ENCODE measurements around the gene NFYC. TPM values are rescaled to one million over a fixed set of nuclear protein-coding genes. Genes with fewer than 3 reads are reported as not detected.

Gene NFYC
- total RNA-seq, 1 donor from 2014 or later, result 32.5 TPM

DNA sequence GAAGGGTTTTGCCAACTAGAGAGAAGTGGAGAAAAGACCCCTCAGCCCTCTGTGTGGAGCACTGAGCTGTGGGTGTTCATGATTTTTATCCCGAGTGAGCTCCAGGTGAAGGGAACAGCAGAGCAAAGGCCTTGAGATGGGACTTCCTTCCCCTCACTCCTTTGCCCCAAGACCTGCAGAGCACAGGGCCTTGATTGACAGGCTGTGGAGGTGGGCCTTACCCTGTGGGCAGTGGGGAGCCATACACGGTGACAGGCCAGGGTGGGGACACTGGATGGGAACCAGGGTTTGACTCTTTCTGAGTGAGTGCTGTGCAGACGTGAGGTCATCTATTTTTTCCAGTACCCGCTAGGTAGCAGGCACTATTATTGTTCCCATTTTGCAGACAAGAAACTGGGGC, 102.5 kb downstream of the NFYC start:
- no peak for DNase-seq (ENCODE audit: extremely low read depth, low read depth, low spot score)

DNA sequence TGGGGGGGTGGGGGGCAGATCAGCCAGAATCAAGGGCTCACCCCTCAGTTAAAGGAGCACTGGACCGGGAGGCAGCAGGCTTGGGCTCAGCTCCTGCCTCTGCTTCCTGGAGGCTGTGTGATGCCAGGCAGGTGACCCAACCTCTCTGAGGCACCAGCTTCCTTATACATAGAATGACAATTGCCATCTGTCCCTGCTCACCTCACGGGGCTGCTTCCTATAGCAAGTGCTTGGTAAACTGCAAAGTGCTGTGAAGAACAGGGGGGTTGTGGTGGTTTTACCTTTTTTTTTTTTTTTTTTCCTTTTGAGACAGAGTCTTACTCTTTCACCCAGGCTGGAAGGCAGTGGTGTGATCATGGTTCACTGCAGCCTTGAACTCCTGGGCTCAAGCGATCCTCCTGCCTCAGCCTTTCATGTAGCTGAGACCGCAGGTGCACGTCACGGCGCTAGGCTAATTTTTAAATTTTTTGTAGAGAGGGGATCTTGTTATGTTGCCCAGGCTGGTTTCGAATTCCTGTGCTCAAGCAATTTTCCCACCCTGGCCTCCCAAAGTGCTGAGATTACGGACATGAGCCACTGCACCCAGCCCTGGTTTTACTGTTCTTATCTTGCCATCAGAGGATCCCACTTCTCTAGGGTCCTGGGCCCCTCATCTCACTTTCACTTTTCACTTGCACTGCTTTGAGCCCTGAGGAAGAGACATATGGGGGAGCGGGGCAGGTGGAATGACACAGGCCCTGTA, 103.6 kb downstream of the NFYC start:
- no peak for DNase-seq (ENCODE audit: extremely low read depth, low read depth, low spot score)

DNA sequence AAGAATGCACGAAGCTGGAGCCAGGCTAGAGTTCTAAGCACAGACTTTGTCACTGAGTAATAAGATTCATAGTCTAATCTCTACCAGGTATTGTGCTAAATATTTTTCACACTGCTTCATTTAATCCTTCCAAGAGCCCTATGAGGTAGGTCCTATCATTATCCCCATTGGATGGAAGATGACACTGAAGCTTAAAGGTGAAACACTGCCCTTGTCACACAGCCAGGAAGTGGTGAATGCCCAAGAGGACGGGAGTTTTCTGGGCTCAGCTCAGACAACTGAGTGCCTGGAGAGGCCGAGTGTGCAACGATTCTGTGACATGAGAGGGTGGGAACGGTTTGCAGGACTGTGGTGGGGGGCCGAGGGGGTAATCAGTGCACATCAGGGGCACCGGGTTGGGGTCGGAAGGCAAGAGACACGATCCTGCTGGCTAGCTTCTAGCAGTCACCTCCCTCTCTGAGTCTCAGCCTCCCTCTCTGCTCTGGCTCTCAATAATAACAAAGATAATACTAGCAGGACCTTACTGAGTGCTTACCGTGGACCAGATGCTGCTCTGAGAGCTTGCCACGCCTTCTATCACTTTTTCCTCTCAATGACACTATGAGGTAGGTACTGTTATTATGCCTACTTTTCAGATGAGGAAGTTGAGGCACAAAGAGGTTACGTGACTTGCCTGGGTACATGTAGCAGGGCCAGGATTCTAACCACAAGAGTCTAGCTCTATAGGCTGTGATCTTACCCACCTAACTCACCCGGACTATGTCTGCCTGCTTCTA, 104.5 kb downstream of the NFYC start:
- no peak for DNase-seq (ENCODE audit: extremely low read depth, low read depth, low spot score)

DNA sequence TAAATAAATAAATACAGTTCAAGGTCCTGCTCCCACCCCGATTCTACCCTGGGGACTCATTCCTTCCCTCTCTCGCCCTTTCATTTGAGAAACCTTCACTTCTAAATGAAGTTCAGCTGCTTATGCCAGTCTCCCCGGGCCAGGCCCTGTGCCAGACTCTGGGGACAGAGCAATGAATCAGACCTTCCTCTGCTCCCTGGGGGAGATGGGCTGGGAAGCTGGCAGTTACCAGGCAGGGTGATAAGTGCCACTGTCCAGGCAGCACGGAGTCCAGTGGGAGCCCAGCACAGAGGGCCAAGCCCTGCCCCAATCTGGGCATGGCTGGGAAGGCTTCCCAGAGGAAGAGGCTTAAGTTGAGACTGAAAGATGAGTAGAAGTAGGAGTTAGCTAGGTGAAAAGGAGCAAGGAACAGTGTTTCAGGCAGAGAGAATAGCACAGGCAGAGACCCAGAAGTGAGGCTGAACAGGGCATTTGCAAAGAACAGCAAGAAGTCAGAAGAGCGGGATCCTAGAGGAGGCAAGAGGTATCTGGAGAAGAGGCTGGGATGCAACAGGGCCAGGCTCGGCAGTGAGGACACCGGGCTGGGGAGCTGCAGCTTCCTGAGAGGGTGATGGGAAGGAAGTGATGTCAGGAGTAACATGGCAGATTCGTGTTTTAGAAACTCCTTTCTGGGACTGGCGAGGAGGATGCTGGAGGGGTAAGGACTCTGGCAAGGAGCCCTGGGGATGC, 105.6 kb downstream of the NFYC start:
- no peak for DNase-seq (ENCODE audit: extremely low read depth, low read depth, low spot score)

DNA sequence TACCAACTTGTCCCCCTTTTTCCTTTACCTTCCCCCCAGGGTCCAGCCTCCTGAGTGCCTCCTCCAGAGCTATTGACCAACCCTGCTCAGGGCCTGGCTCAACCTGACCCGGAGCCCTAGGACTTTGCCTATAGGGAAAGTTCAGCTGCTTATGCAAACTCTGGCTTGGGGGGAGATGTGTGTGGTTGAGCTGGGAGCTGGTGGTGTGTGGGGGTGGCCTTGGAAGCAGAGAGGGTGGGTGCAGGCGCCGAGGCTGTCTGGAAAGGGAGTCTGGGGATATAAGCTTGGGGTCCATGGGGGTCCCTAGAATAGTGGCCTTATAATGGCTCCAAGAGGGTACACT, 106.1 kb downstream of the NFYC start:
- DNase-seq (ENCODE audit: extremely low read depth, low read depth, low spot score), result no peak

DNA sequence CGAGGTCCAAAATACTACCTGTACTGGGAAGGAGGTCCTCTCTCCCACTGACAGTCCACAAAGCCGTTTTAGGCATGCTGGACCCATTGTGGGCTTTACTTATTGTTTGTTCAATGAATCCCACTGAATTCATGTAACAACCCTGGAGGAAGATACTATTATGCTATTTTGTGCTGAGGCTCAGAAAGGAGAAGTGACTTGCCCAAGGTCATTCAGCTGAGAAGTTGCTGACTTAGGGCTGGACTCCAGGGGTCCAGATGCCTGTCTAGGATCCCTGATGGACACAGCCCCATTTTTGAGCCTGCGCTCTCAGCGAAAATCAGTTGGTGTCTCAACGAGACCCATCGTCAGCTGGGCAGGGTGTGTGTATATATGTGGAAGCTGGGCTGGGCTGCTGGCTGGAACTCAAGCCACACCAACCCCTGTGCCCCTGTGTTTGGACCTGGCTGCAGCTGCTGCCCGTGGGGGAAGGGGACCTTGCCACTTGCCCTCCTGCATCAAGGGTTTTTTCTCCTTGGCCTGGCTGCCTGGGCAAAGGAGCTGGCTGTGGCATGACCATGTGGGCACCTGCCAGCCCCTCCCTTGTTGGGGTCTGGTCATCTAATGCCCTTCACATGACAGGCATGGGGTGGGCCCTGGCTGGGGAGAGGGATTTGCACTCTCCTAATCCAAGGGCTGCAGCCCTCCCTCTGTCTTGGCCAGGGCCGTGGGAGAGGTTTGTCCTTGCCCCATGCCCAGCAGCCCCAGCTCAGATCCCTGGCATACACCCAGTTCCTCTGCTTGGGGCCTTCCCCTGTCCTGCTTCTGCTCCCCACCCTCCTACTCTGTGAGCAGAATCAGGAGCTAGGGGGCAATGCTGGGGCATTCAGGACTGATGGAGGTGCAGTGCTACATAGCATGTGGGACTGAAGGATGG, 107.1 kb downstream of the NFYC start:
- DNase-seq (ENCODE audit: extremely low read depth, low read depth, low spot score), result no peak

DNA sequence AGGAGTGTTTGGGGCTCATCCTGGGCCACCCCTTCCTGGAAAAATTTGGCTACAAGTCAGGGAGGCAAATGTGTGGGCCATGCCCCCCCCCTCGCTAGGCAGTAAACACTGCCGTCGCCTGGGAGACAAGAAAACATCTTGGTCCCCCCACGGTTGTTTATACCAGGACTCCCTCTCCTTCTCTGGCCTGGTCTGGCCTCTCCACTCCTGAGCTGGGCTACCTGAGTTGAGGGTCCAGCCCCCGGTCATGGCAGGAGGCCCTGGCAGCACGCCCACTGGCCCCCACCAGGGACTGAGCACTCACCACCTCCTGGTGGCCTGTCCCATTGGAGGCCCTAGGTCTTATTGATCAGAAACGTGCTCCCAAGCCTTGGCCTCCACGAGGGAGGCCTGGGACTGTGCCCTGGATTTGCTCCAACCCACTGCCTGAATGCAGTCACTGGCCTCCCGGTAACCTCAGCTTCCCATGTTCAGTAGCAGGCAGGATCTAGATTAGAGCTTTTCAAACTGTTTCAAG, 107.9 kb downstream of the NFYC start:
- no peak for DNase-seq (ENCODE audit: extremely low read depth, low read depth, low spot score)

DNA sequence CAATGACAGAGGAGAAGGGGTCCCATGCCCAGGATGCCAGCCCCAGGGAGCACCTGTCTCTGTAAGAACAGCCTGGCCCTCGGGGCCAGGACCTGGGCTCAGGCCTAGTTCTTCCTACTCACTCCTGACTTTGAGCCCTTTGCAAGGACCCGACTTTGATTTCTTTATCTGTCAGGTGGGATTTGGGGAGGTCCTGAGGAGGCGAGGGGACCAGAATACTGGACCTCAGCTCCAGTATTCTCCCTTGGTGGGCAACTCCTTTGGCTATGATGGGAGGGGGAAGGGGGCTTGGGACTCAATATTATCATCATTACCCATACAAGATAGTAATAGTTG, 110.2 kb downstream of the NFYC start:
- DNase-seq (ENCODE audit: extremely low read depth, low read depth, low spot score), result no peak

DNA sequence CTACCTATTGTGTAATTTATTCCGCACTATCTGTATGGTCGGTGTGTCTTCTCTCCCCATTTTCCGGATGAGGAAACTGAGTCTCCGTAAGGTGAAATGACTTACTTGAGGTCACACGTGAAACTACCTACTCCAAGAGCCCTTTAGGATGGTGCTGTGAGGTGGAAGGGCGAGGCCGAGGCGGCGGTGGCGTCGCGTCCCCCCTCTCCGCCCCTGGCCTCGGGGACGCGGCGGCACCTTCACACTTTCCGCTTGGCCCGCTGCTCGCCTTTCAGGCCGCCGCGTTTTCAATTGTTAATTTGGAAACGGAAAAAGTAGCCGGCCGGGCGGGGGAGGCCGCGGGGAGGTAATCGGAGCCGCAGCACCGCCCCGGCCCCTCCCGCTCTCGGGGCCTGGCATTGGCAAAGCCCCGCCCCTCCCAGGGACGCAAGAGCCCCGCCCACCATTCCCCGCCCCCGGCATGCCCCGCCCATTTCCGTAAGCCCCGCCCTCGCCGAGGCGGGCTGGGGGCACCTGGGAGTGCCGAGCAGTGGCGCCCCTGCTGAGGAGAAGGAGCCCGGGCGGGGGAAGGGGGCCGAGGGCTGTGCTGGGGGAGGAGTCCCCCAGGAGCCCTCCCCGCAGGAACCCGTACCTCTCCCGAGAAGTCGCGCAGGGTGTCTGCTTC, 110.7 kb downstream of the NFYC start:
- DNase-seq (ENCODE audit: extremely low read depth, low read depth, low spot score), result no peak

DNA sequence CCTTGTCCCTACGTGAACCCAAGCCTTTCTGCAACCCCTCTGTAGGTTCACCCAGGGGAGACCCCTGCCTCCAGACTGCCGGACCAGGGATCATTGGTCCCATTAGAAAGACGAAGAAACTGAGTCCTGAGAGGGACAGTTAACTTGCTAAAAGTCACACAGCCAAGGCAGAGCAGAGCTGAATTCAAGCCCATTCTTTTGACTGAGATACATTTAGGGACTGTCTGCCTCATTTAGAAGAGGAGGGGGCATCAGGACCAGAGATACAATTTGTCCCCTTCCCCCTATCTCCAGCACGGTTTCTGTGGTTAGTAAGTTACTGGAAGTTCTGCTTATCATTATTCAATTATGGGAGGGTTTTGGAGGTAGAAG, 111.2 kb downstream of the NFYC start:
- DNase-seq (ENCODE audit: extremely low read depth, low read depth, low spot score), result no peak

DNA sequence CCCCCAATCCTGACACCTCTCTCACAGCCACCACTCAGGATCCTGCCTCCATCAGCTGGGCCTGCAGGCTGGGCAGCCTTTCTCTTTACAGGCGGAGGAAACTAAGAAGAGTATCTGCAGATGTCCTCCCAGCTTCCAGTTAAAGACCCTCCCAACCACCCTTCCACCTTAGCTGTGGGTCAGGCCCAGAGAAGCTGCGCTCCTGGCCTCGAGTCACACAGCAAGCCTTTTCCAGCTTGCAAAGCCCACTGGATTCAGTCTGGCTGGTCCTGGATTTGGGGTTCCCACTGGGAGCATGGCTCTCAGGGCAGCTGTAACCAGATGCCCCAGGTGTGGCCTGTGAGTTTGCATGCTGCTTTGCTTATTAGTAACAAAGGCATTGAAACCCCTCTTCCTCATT, 111.9 kb downstream of the NFYC start:
- DNase-seq (ENCODE audit: extremely low read depth, low read depth, low spot score), result no peak

DNA sequence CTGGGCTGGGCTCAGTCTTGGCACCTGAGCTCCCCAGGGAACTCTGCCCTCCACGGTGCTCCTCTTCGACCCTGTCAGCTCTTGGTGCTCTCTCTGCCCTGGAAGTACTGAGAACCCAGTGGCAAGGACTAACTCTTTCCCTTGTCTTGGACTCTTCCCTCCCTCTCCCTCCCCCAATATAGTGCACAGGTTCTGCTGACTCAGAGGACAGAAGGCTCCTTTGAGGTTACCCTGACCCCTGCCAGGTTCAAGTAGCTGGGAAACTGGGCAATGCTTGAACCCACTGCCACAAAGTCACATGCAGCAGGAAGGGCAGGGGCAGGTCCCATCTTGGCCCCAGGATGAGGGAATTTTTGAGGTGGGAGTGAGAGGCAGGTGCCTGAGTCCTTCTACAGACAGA, 112.4 kb downstream of the NFYC start:
- no peak for DNase-seq (ENCODE audit: extremely low read depth, low read depth, low spot score)

DNA sequence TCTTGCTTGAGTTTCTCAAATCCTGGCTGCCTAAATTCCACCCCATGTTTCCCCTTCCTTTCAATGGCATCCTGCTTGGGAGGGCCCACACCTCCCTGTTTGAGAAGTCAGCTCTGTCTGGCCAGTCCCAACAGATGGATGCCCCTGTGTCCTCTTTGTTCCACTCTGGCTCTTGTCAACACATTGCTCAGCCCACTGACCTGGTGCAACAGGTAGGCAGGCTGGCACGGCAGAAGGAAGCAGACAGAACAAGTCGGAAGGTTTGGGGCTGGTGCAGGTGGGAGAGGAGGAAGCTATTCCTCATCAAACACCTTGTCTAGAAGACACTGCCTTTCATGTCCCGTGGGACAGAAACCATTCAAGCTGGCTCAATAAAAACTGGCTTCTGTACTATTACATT, 114.7 kb downstream of the NFYC start:
- no peak for DNase-seq (ENCODE audit: extremely low read depth, low read depth, low spot score)

DNA sequence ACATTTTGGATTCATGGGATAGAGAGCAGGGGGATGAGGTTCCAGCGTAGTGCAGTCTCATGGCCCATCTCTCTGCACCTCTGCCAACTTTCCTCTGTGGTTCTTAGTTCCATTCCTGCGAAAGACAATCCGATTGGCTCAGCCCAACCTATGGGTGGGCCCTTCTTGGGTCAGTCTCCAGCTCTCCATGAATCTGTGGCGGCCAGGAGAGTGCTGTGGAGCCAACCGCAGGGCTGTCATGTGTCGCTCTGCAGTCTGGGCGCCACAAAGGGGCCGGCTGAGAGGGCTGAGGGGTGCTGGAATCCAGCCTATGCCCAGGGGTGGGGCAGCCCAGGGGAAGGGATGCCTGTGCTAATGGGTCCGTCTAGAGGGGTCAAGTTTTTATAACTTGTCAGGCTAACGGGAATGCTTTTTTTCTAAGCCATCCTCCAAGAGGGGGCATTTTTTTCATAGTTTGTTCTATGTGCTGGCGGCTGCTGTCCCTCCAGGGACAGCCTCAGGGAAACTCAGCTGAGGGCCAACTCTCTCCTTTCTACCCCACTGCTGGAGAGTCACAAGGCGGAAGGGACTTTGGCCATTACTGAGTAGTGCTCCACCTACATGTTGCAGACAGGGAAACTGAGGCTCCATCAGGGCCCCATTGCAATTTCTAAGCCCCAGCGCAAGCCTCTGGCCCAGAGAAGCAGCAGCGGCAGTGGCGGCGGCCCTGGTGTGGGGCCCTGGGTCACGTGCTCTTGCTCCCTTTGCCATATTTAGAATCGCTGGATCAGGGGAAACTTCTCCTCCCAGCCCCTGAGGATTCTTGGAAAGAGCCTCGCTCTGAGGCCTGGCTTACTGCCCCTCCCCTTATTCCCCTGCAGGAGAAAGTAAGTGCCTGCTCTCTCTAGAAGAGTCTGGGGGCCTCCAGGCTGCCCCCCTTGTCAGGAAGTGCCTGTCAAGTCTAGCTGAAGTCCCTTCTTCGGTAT, 115.5 kb downstream of the NFYC start:
- no peak for DNase-seq (ENCODE audit: extremely low read depth, low read depth, low spot score)

DNA sequence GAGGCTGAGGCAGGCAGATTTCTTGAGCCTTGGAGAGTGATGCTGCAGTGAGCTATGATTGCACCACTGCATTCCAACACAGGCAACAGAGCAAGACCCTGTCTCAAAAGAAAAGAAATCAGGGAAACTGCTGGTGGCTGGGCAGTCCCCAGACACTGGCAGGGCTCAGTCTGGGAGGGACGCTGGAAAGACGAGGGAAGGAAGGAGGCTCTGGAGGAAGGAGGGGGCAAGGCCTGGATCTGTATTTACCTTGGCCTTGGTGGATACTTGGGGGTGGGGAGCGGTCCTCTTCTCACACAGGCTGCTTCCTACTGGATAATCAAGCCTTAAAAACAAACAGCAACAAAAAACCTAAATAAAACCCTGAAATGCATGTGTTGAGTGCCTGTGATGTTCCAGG, 116.5 kb downstream of the NFYC start:
- no peak for DNase-seq (ENCODE audit: extremely low read depth, low read depth, low spot score)

DNA sequence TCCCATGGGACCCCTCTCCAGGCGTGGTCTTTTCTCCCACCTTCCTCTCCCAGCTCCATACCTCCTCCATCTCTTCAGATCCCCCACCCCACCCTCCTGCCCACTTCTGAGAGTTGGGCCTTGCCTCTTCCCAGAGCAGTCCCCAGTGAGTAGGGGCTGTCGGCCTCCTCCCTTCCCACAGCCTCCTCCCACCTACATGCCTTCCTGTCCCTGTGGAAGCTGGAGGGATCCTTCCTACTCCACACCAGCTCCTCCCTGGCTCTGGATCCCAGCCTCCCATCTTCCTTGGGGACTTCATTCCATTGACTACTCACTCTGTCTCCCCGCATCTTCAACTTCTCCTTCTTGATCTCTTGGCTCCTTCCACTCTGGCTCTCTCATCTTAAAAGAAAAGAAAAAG, 116.9 kb downstream of the NFYC start:
- DNase-seq (ENCODE audit: extremely low read depth, low read depth, low spot score), result no peak

DNA sequence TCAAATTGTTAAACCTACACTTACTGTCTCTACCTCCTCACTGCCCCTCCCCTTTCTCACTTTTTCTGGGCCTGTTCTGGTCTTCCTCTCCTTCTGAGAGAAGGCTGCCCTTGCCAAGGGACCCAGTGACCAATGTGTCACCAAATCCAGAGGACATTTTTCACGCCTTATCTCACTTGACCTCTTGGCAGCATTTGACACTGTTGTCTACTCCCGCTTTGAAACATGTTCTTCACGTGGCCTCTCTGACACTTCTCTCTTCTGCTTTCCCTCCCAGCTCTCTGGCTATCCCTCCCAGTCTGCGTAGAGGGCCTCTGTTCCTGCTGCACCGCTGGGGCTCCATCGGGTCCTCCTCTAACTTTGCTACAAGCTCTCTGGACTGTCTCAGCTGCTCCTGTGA, 117.4 kb downstream of the NFYC start:
- no peak for DNase-seq (ENCODE audit: extremely low read depth, low read depth, low spot score)

DNA sequence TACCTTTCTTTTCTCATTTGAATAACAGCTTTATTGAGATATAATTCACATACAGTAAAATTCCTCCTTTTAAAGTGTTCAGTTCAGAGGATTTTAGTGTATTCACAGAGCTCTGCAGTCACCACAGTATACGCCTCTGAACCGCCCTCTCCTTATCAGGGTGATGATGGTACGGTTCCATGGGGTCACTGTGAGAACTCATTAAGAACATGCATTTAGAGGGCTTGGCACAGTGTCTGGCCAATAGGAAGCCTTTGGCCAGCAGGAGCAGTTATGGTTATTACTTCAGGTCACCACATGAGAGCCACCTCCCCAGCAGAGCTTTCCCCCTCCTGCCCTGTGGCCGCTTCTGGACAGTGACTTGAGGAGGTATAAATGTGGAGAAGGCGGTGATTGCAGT, 119.4 kb downstream of the NFYC start:
- DNase-seq (ENCODE audit: extremely low read depth, low read depth, low spot score), result no peak

DNA sequence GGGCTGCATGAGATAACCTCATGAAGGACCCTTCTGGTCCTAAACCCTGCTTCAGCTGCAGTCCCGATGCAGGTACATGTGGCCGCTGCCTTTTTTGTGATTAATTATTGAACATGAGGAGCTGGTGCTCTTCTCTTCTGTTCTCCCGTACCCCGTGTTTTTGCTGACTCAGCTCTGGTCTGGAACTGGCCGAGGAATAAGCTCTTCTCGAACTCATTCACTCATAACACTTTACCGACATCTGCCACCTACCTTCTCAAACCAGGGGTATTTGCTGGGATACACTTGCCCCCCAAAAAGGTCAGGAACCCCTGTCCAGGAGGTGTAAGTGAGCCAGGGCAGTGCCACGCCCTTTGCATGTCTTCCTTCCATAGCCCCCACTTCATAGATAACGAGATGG, 123.9 kb downstream of the NFYC start:
- no peak for DNase-seq (ENCODE audit: extremely low read depth, low read depth, low spot score)

Data from glomerular endothelial cell (primary cell).